B cell (primary cell): ENCODE measurements around the gene PAK6. TPM values are rescaled to one million over a fixed set of nuclear protein-coding genes. Genes with fewer than 3 reads are reported as not detected.

Experiments
- ATAC-seq: fragments of 200-7000 bp; cut with Tn5 transposase; one replicate; pipeline ENCODE4 v1.10.0; 2021; ENCODE audit warnings: low read depth, mild to moderate bottlenecking, moderate number of reproducible peaks, moderate library complexity
- CTCF ChIA-PET: fragments of 350-600 bp; sonication (Branson Sonifier 250); formaldehyde crosslinking; loops from one replicate; lab custom pipeline; 2021; ENCODE audit warnings: antibody characterized with exemption, inconsistent platforms; lab: Charles Lee
- POLR2A ChIA-PET: fragments of 350-600 bp; sonication (Branson Sonifier 250); formaldehyde crosslinking; loops from one replicate; lab custom pipeline; 2021; ENCODE audit warnings: antibody characterized with exemption; lab: Charles Lee
- DNase-seq: peaks from one replicate; pipeline ENCODE4 v3.0.0; 2013
- H2AFZ ChIP-seq: 2 replicates; pipeline ENCODE4 v1.6.1; 2012; ENCODE audit warnings: mild to moderate bottlenecking, low read depth, low read length; ENCODE audit not compliant: insufficient read depth, poor library complexity, severe bottlenecking
- H3K27ac ChIP-seq, 2 donors: 1 replicate in 1 of 2; 2 replicates in 1 of 2; pipeline ENCODE4 v1.5.1; 2012 to 2013; ENCODE audit warnings: low read length in 2 of 2, mild to moderate bottlenecking in 2 of 2, moderate library complexity in 1 of 2
- H3K27me3 ChIP-seq, 4 experiments: fragments of 200-600 bp in 1 of 4; sonication (generic) in 1 of 4; replicated peaks in 1 of 4; 1 replicate in 2 of 4; 2 replicates in 2 of 4; pipeline versions ENCODE4 v1.6.1 to v1.7.0; 2013 to 2016; ENCODE audit warnings: low read length in 3 of 4, mild to moderate bottlenecking in 2 of 4, mixed read lengths in 1 of 4, moderate library complexity in 1 of 4; ENCODE audit not compliant: insufficient read depth in 4 of 4, control insufficient read depth in 3 of 4; ENCODE audit errors: control extremely low read depth in 1 of 4
- H3K36me3 ChIP-seq, 2 experiments: replicated peaks in 1 of 2; 1 replicate in 1 of 2; 2 replicates in 1 of 2; pipeline versions ENCODE4 v1.6.1 to v1.7.1; 2013; ENCODE audit warnings: low read length in 1 of 2; ENCODE audit not compliant: insufficient read depth in 2 of 2, control insufficient read depth in 1 of 2; ENCODE audit errors: control extremely low read depth in 1 of 2, extremely low read depth in 1 of 2
- H3K4me1 ChIP-seq, 2 donors: fragments of 200-600 bp in 1 of 2; sonication (generic) in 1 of 2; 1 replicate in 1 of 2; 2 replicates in 1 of 2; pipeline versions ENCODE4 v1.5.1 to v1.6.1; 2013 to 2017; ENCODE audit warnings: low read length in 2 of 2; ENCODE audit not compliant: control insufficient read depth in 2 of 2, insufficient read depth in 2 of 2
- H3K4me2 ChIP-seq: replicated peaks from 2 replicates; pipeline ENCODE3; 2012; ENCODE audit warnings: mild to moderate bottlenecking, low read depth, low read length; ENCODE audit not compliant: poor library complexity, severe bottlenecking
- H3K4me3 ChIP-seq, 5 experiments: fragments of 200-600 bp in 1 of 5; sonication (generic) in 1 of 5; 1 replicate in 3 of 5; 2 replicates in 2 of 5; pipeline versions ENCODE4 v1.5.1 to v1.7.0; 2011 to 2016; ENCODE audit warnings: low read length in 4 of 5, mild to moderate bottlenecking in 4 of 5, low read depth in 2 of 5, control low read depth in 1 of 5, moderate library complexity in 1 of 5; ENCODE audit not compliant: insufficient read depth in 1 of 5; ENCODE audit errors: control extremely low read depth in 1 of 5, extremely low read depth in 1 of 5
- H3K79me2 ChIP-seq: fragments of 200-600 bp; sonication (generic); one replicate; pipeline ENCODE4 v1.6.0; 2016; ENCODE audit warnings: low read length; ENCODE audit not compliant: control insufficient read depth, insufficient read depth
- H3K9ac ChIP-seq: fragments of 200-600 bp; sonication (generic); 2 replicates; pipeline ENCODE4 v1.6.1; 2017; ENCODE audit warnings: mild to moderate bottlenecking, low read length, moderate library complexity
- H3K9me3 ChIP-seq, 3 donors: one replicate each; pipeline versions ENCODE4 v1.6.1 to v1.7.1; 2013; ENCODE audit warnings: low read length in 2 of 3; ENCODE audit not compliant: control insufficient read depth in 2 of 3, insufficient read depth in 1 of 3; ENCODE audit errors: control extremely low read depth in 1 of 3
- H4K20me1 ChIP-seq: 2 replicates; pipeline ENCODE4 v1.6.0; 2012; ENCODE audit warnings: mild to moderate bottlenecking, low read length; ENCODE audit not compliant: insufficient read depth, control insufficient read depth, poor library complexity, severe bottlenecking
- H3K27ac Mint-ChIP-seq: one replicate; pipeline ENCODE4 v1.8.0; 2021; ENCODE audit warnings: mixed read lengths
- H3K27me3 Mint-ChIP-seq: one replicate; pipeline ENCODE4 v1.8.0; 2021; ENCODE audit warnings: mixed read lengths
- H3K4me1 Mint-ChIP-seq: one replicate; pipeline ENCODE4 v1.8.0; 2021; ENCODE audit warnings: mixed read lengths
- H3K4me3 Mint-ChIP-seq: one replicate; pipeline ENCODE4 v1.8.0; 2021; ENCODE audit warnings: mixed read lengths
- H3K9me3 Mint-ChIP-seq: one replicate; pipeline ENCODE4 v1.8.0; 2022; ENCODE audit warnings: mixed read lengths; ENCODE audit not compliant: insufficient read depth
- CTCF ChIP-seq: fragments of 200-600 bp; IDR thresholded peaks from one replicate; pipeline ENCODE4 v1.8.0; 2022; ENCODE audit warnings: antibody characterized with exemption, mild to moderate bottlenecking
- EZH2 ChIP-seq: IDR thresholded peaks from 2 replicates; pipeline ENCODE4 v1.6.1; 2012; ENCODE audit warnings: borderline replicate concordance, low read depth, mild to moderate bottlenecking, moderate library complexity, low read length; ENCODE audit not compliant: insufficient read depth, poor library complexity, severe bottlenecking
- WGBS: methylation state at CpG from one replicate; pipeline ENCODE4 v1.1.5; 2013; ENCODE audit warnings: missing lambda C conversion rate; ENCODE audit not compliant: insufficient coverage; 5-methylcytosine and 5-hydroxymethylcytosine counted together
- intact Hi-C: fragments of 100-400 bp; cut with micrococcal nuclease; formaldehyde crosslinking; loops from one replicate; pipeline ENCODE4 v1.10.0; 2022
- polyA plus RNA-seq: library from polyadenylated mRNA; depleted of rRNA; stranded (reverse); fragments of >200 nt; gene quantifications from 2 replicates; pipeline ENCODE4 v1.2.3, GENCODE V29; 2012
- total RNA-seq, 2 donors: library from RNA; stranded (reverse); fragments of 120-200 nt in 1 of 2; gene quantifications; 1 replicate in 1 of 2; 2 replicates in 1 of 2; pipeline versions ENCODE4 v1.2.3 to v1.2.4, GENCODE V29; 2013 to 2022

PAK6 gene
- total and polyA plus RNA-seq, 2 donors (not counting 1 experiment from before 2014, with no cell fraction given), result 0.45 to 1.2 TPM

- WGBS, result 78% methylated on average over 8 of the region's 9 CpGs
- H3K9me3 ChIP-seq, result peaks cover 0 to 6% (median 0%) of the 10 kb centered on the region in 3 donors
- Mint-ChIP-seq H3K27me3 (peaks cover 18% of the 10 kb centered on the region), H3K4me3 (no peak overlapping the region), H3K9me3 (no peaks in the 10 kb centered on the region), H3K27ac (no peak overlapping the region), H3K4me1 (peaks cover 10% of the 10 kb centered on the region)
- no peak overlapping the region for H3K4me2 ChIP-seq
- intact Hi-C loops, result no loop called here
- H4K20me1 ChIP-seq, result no peaks in the 10 kb centered on the region
- H2AFZ ChIP-seq, result no peak overlapping the region
- H3K79me2 ChIP-seq, result no peaks in the 10 kb centered on the region
- no peaks in the 10 kb centered on the region for H3K36me3 ChIP-seq
- DNase-seq, result no peak
- no peak for ATAC-seq
- TF ChIP-seq CTCF, result no peak
- TF ChIP-seq EZH2, result no peak
- H3K4me3 ChIP-seq, result no peak overlapping the region
- POLR2A ChIA-PET, result interaction anchor here (0.6 kb wide), 1 partner anchor 152 kb away, joined by 3 read pairs; no protein-coding TSS in a partner anchor
- no peak overlapping the region for H3K9ac ChIP-seq
- H3K27me3 ChIP-seq, result peaks cover 0 to 14% (median 6%) of the 10 kb centered on the region in 4 experiments
- CTCF ChIA-PET, result interaction anchor here (0.9 to 1.7 kb wide), 2 partner anchors 16 kb away, joined by 3 to 5 read pairs; no protein-coding TSS in a partner anchor
- H3K27ac ChIP-seq, result no peak overlapping the region
- H3K4me1 ChIP-seq, result peaks cover 9% of the 10 kb centered on the region in 2 donors
These were observed 19.0 kb downstream of the PAK6 start for GRCh38 chr15:40257656-40258450.

DNA sequence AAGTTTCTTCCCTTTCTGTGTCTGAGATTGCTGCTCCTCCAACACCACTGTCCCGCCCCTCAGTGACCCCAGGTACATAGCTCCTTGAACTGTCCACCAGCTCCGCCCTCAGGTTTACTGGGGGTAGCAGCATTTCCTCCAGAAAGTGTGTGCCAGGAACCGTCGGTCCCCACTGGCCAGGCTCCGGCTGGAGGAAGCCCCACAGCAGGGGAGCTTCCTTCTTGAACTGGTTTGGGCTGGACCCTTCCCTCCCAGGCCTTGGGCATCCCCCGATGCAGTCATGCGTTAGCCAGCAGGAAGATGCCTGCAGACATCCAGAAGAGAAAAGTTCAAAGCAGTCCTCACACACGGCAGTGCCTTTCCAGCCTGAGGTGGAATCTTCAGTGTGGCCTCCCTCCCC is 19.7 kb downstream of the PAK6 start:
- H3K4me1 ChIP-seq, result peaks cover 2% of the 10 kb centered on the region in 2 donors
- intact Hi-C loops, result no loop called here
- no peak for TF ChIP-seq EZH2
- TF ChIP-seq CTCF, result no peak
- no peak overlapping the region for H3K4me3 ChIP-seq
- Mint-ChIP-seq H3K9me3 (no peaks in the 10 kb centered on the region), H3K27me3 (peaks cover 12% of the 10 kb centered on the region), H3K27ac (no peak overlapping the region), H3K4me1 (peaks cover 5% of the 10 kb centered on the region), H3K4me3 (no peak overlapping the region)
- DNase-seq (no peak), ATAC-seq (no peak)
- POLR2A ChIA-PET, result interaction anchor here (0.6 kb wide), 1 partner anchor 152 kb away, joined by 3 read pairs; no protein-coding TSS in a partner anchor
- H3K27ac ChIP-seq, result no peak overlapping the region
- H3K36me3 ChIP-seq, result no peaks in the 10 kb centered on the region
- H4K20me1 ChIP-seq, result no peaks in the 10 kb centered on the region
- no peak overlapping the region for H3K4me2 ChIP-seq
- 60% methylated on average over 8 of the region's 8 CpGs for WGBS
- CTCF ChIA-PET, result interaction anchor here (1.7 kb wide), 1 partner anchor 15 kb away, joined by 5 read pairs; no protein-coding TSS in a partner anchor
- H3K27me3 ChIP-seq, result peaks cover 0 to 7% (median 2%) of the 10 kb centered on the region in 4 experiments
- no peak overlapping the region for H2AFZ ChIP-seq
- peaks cover 0 to under 1% (median 0%) of the 10 kb centered on the region in 3 donors for H3K9me3 ChIP-seq
- H3K79me2 ChIP-seq, result no peaks in the 10 kb centered on the region
- no peak overlapping the region for H3K9ac ChIP-seq
